Stomach (tissue), 4 donors: Measurements from ENCODE around the gene ATP11A.

Source experiments
- CTCF ChIP-seq, 7 experiments: fragments of 450-650 bp in 4 of 7; fragments of 200-600 bp in 3 of 7; sonication (generic) in 3 of 7; IDR thresholded peaks; one replicate each; pipeline ENCODE4 v1.5.1; 2016 to 2019; ENCODE audit warnings: antibody characterized with exemption in 7 of 7, control low read depth in 2 of 7, mild to moderate bottlenecking in 1 of 7
- POLR2A ChIP-seq, 4 donors: fragments of 450-650 bp; IDR thresholded peaks; one replicate each; pipeline ENCODE4 v1.6.1; 2016; ENCODE audit warnings: antibody characterized with exemption in 4 of 4, control low read depth in 2 of 4, mild to moderate bottlenecking in 1 of 4, moderate library complexity in 1 of 4
- POLR2AphosphoS5 ChIP-seq, 3 donors: sonication (generic); formaldehyde crosslinking; IDR thresholded peaks; one replicate each; pipeline ENCODE4 v1.6.1; 2016; ENCODE audit warnings: antibody characterized with exemption in 3 of 3

DNA sequence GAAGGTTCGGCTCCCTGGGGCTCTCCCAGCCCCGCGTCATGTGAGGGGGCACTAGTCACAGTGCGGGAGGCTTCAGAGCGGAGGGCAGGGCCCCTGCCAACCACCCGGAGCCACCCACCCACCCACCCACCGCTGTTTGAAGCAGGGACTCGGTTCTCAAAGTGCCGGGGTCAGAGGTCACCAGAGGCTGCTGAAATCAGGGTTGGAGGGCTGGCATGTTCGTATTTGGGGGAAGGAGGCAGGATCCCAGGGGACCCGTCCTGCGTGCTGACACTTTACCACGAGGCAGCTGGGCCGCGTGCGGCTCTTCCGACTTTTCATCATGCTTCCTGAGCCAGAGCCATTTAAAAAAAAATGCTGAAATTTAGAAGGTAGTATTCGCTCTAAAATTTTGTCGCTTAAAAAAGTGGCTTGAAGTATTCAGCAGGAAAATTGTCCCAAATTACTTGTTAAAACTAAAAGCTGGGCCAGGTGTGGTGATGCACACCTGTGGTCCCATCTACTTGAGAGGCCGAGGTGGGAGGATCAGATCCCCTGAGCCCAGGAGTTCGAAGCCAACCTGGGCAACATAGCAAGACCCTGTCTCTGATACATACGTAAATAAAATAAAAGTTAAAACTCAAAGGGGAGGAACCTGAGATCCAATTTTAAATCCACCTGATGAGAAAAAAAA lies 21.2 kb downstream of the ATP11A start:
- no peak for TF ChIP-seq POLR2A (IDR thresholded peaks at IDR 0.05)
- TF ChIP-seq CTCF (IDR thresholded peaks at IDR 0.05), result no peak
- TF ChIP-seq POLR2AphosphoS5 (IDR thresholded peaks at IDR 0.05), result no peak
